ENCODE results near the gene INPP1.

The INPP1 gene

DNA sequence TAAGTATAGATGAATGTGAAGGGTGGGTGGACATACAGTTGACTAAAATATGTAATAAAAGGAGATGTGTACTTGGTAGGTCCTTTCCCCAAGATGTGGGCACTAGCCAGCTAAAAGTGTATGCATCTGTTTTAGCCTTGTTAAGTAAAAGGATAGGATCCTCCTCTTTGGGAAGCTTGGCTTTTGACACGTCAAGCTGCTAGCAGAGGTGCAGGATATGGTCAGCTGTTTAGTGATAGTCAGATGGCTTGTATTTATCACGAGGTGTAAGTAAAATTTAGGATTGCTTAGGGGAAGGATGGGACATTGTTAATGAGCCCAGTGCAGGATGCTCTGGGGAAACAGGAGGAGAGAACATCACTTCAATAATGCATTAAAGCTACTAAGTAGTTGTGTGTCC is 66.2 kb downstream of the INPP1 start:
- DNase-seq (ENCODE audit: low spot score), result peak; percentile 12

DNA sequence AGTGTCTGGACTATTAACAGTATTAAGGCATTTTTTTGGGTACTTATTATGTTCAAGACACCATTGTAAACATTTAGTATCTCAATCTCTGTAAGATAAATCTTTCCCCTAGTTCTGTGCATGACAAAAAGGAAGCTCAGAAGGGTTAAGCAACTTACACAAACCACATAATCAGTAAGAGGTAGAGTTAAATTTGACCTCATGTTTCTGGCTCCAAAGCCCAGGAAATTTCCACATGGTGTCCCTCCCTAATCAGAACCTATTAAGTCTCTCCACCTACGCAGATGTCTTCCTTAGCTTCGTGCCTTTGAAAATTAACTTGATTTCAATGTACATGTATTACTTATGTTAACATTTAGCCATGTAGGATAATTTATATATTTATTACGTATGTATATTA is 66.8 kb downstream of the INPP1 start:
- DNase-seq (ENCODE audit: low spot score), result no peak

DNA sequence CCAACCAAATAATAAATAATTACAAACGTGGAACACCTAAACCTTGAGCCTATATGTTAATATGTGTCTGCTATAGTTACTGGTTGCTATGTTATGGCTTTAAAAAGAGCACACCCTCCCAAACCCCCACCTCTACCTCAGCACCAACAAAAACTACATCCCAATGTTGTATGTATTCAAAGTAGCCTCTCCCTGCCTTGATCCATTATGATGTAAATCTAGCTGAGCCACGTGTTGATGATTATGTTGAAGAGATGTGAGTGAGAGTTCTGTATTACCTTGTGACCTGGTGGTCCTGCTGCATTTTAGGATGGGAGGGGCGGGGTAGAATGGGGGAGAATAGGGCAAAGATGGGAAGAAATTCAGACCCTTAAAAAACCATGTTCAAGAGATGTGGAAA is 69.6 kb downstream of the INPP1 start:
- DNase-seq (ENCODE audit: low spot score), result no peak

DNA sequence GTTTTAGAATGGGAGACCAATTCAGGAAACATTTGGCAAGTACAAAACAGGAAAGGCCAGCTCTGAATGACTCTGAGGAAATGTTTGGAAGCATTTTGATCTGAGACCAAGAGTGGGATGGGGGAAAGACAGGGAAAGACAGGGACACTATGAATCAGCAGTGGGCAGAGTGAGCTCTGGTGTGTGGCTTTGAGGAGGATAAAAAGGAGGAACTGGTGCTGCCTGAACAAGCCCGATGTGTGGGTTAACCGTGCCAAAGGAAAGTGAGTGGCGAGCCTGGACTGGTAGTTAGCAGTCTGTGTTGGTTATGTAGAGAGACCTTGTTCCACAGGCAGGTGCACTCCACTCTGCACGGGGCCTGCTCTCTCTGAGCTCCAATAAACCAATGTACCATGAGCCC is 70.0 kb downstream of the INPP1 start:
- DNase-seq (ENCODE audit: low spot score), result no peak

DNA sequence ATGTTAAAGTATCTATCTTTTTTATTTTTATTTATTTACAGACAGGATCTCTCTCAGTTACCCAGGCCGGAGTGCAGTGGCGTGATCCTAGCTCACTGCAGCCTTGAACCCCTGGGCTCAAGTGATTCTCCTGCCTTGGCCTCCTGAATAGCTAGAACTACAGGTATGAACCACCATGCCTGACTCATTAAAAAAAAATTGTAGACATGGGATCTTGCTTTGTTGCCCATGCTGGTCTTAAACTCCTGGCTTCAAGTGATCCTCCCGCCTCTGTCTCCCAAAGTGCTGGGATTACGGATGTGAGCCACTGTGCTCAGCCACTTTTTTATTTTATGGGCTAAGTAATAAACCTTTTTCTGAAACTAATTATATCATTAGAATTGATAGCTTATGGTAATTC is 71.9 kb downstream of the INPP1 start:
- DNase-seq (ENCODE audit: low spot score), result no peak

DNA sequence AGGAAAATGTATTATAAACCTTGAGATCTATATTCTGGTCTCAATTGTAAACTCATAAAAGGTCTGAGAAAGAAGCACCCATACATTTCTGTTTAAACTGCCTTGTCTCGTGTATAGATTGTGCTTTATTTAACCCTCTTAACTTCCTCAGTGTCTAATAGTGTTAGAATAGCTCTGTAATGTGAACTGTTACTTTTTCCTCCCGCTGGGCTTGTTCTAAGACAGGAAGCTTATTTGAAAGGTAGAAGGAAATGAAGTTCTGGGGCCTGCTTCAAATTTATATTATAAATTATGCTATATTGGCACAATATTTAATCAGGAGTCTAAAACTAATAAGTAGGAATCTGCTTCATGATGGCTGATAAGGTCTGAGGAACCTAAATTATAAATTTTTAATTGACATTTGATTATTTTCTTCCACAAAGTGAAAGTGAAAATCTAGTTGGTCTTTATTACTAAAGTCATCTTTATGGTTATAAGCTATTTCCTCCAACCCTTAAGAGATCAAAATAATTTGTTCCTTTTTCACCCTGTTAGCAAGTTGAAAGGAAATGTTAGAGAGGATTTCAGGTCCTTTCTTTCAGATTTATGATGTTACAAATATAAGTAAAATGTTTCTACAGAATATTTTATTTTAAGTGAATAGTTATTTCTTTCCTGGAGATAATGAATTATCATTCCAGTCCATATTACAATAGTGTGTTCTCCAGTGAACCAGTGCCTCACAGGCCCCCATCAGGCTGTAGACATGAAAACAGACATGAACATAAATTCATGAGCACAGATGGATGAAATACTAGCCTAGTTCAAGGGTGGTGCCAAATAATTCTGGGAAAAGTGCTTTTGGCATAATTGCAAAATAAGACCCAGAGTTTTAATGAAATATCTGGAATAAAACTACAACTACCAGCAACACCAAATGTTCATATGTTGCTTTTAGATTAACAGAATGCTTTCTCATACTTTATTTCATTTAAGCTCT is 72.7 kb downstream of the INPP1 start:
- DNase-seq (ENCODE audit: low spot score), result no peak

DNA sequence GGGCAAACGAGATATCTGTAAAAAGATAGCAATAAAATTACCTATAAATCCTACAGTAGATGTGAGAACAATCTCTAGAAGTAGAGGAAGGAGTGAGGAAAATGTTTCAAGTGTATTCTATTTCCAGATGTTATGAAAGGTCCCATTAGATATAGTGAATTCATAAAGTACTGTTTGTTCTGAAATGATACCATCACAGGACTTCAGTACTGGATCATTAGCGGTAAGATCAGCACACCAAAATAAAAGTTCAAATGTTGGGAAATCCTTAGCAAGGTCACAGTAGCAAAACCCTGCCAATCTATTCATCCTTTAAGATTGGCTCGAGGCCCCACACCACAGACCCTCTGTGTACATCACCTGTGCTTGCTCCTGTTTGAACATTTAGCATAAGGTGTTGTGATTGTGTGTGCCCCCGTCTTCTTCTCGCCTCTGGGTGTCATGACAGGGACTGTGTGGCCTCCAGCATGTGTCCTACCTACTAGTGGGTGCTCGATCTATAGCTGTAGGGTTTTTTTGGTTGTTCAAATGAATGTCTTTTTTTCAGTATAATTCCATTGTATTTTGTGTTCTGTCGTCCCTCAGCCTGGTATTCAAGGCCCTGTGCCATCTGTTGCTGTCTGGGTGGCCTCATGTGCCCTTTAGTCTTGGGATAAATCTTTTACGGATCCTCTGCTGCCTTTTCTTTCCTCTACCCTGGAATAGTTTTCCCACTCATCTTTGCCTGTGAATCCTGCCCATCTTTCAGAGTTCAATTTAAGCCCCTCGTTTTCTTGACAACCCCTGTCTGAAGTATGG is 73.9 kb downstream of the INPP1 start:
- DNase-seq (ENCODE audit: low spot score), result no peak

DNA sequence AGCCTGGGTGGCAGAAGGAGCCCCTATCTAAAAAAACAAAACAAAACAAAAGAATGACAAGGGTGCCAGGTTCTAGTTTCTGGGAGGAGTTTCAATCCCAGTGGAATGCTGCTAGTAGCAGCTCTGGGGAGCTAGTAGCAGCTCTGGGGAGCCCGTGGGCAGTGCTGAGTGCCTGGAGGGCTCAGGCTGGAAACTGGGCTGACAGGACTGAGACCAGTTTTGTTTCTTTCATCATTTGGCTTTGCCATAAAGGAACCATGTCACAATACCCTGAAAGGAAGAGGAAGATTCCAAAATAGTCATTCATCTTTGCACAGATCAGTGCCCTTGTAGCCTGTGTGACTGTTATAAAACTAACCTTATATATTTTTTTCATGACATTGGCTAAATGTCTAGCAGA is 75.3 kb downstream of the INPP1 start:
- DNase-seq (ENCODE audit: low spot score), result no peak

DNA sequence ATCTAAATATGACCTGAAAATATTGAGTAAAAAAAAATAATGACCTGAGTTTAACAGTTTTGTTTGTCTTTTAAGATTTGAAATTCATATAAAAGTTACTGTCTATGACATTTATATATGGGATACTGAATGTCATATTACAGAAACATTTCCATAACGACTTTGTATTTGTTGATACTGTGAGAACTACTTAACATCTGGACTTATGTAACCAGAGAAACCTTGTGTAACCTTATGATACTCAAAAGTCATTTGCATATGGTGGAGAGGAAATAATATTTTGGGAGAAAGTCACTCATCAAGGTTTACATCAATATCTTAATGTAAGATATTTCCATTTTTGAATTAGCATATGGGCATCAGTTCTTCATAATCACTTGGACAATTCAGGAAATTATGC is 77.4 kb downstream of the INPP1 start:
- DNase-seq (ENCODE audit: low spot score), result no peak
